GM19324 (cell line): ENCODE measurements around the gene GSN.

Experiments used
- ATAC-seq: cut with Tn5 transposase; IDR thresholded peaks from one replicate; pipeline ENCODE4 v1.9.1; 2021; ENCODE audit warnings: mild to moderate bottlenecking, moderate library complexity; ENCODE audit not compliant: unreplicated experiment, low FRiP score

The GSN gene

DNA sequence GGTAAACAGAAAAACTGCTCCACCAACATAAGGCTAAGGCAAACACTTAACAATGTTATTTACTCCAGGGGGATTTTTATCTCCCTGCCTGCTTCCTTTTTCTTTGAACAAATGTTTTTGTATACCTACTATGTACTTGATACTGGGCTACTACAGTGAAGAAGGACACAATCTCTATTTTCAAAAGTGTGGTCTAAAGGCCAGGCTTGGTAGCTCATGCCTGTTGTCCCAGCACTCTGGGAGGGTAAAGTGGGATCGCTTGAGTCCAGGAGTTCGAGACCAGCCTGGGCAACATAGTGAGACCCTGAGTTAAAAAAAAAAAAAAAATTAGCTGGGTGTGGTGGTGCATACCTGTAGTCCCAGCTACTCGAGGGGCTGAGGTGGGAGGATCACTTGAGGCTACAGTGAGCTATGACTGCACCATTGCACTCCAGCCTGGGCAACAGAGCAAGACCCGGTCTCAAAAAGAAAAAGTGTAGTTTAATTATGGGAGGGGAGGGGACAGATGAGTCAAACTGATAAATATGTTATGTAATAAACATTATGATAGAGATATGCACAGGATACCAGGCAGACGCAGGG is 98.7 kb downstream of the GSN start:
- ATAC-seq: no peak

DNA sequence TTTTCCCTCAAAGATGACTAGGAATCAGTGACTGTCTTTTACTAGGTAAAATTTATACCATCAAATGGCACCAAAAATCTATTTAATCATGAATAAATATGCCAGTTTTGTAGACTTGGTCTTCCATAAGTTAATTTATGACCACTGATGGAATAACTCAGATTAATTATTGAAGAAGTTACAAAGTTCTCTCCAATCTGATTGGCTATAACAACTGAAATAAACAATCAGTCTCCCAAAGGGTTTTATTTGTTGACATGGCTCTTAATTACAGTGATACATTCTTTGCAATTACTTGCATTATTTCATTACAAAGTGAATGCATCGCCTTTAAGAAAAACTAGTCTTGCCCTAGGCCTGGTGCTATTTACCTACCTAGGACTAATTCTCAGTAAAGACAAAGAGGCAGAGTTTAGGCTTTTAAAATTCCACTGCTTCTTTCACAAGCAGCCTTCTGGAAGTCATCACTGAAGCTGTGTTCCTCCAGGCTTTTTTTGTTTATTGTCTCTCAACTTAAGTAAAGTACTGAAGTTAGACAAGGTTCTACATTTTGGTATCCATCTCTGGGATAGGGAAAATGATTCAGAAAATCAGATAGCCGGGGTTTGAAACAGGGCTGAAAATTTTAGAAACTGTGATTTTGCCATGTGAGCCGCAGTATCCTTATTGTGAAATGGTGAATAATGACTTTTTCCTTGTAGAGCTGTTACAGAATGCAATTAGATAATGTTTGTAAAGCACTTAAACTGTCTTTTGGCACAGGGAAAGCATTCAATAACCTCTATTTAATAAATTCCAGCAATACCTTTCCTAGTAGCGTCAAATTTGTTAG is 99.6 kb downstream of the GSN start:
- no peak for ATAC-seq

DNA sequence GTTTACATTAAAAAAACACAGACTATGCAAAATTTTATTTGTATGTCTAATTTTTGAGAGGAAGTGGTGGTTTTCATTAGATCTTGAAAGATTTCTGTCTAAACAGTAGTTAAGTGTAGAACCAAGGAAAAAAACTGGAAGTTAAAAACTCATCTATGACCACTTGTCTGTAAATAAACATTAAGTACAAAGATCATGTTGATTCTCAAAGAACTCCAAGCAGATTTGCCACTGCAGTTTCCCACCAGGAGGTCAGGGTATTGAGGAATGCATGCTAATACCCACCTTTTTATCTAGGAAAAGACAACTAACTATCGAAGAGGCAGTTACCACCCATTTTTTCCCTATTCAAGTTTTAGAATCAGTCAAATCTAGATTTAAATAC is 100.2 kb downstream of the GSN start:
- no peak for ATAC-seq

DNA sequence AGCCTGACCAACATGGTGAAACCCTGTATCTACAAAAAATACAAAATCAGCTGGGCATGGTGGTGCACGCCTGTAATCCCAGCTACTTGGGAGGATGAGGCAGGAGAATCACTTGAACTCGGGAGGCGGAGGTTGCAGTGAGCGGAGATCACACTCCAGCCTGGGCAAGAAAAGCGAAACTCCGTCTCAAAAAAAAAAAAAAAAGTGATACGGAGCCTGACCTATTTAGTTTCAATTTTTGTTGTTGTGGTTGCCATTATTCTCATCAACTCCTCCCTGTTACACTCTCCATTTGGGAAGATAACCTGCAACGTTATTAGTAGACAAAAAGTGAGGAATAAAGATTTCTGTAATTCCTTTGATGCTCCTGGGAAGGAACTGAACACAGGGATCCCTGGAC is 100.8 kb downstream of the GSN start:
- ATAC-seq: no peak

DNA sequence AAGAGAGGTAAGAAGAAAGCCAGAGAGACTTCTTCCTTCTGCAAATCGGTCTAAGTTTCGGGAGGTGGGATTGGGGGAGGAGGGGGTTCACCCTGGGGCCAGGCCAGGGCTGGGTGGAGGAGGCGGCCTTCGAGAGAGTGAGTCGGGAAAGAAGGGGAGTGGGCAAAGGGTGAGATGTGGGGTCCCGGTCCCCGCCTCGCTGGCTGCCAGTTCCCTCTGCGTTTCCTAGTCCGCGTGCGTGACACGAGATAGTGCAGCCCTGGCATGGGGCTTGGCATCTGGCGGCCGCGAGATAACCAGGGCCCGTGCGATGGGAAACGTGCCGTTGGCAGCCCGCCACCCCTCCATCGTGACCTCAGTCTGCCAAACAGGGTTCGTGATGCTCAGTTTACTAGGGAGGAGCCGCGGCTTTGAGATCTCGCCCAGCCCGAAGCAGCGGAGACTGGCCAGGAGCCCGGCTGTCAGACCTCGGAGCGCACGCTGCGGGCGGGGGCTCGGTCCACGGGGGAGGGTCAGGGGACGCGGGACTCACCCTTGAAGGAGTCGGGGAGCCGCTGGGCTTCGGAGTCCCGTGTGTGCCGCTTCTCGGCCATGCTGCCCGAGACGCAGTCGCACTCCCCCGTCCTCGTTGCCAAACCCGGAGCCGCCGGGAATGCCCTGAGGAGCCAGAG is 101.8 kb downstream of the GSN start, which contains the start of gene STOM:
TSS of gene STOM (minus strand) at position 656 of the 671 bp plus-strand sequence. CDS start at position 593, 63 bp downstream.
- ATAC-seq: peak; percentile 60

DNA sequence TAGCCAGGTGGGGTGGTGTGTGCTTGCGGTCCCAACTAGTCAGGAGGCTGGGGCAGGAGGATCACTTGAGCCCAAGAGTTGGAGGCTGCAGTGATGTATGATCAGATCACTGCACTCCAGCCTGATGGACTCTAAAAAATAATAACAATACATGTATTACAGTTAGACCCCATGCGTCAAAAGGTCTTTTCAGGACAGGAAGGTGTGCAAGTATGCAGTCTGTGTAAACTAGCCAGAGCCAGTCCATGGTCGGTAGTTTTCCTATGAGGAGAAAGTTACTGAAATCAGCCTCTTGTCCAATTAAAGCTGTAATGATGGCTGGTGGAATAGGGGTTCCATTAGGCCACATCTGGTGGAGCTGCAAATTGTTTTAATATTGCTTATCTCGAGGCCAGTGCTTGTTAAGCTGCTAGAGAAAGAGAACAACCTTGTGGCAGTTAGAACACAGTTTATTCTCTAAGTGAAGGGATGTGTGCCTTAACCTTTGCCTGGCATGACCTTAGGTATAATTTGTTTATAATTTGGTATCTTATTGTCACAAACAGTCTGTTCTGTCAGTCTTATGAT is 103.6 kb downstream of the GSN start:
- no peak for ATAC-seq

DNA sequence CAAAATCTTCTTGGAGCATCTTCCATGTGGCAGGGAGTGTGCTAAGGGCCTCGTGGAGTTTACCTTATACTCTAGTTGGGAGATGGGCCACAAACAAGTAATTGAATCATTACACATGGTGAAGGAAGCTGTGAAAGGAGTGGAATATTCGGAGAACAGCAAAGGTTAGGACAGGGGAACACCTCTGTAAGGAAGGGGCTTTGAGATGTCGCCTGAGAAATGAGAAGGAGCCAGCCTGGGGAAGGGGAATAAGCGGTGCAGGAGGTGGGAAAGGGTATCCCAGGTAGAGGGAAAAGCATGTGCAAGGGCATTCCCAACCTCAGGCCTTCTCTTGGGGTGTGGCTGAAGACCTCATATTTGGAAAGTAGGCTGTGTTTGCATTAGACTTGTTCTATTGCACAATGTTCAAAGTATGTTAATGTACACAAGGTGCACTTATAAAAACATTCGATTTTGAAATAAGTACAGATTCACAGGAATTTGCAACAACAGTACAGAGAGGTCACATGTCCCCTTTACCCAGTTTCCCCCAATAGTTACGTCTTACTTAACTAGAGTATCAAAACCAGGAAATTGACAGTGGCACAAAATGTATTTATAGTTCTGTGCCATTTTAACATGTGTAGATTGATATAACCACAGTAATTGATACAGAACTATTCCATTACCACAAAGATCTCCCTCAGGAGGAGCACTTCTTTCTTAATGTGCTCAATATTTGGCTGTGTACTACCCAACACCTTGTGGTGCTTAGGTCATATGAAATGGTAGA is 104.5 kb downstream of the GSN start:
- no peak for ATAC-seq

DNA sequence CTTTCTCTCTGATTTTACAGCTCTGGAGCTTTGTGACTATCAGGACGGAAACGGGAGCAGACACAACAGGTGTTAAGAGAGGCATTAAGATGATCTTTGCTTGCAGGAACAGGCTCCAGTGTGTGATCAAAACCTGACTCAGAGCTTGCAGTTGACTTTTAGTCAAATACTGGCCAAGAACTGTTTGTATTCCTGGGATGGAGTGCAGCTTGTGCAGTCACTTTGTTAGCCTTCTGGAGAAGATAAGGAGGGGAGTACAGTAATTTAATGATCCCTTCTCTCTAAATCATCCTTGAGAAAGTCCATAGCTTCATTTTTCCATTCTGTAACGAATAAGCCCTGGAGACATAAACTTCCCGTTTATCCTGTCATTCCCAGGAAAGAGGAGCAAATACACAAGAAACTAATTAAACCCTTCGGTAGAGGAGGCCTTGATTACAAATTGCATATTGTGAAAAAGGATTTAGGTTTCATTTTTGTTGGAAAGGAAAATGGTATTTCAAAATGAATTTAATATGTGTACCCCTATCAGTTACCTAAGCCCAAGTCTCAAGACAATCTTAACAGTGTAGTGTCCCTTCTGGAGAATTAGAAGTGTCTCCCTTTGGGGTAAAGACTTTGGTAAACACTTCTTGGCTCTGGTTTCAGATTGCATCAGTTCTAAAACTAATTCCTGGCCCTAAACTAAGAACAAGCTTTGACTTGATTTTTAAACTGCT is 105.2 kb downstream of the GSN start:
- no peak for ATAC-seq

DNA sequence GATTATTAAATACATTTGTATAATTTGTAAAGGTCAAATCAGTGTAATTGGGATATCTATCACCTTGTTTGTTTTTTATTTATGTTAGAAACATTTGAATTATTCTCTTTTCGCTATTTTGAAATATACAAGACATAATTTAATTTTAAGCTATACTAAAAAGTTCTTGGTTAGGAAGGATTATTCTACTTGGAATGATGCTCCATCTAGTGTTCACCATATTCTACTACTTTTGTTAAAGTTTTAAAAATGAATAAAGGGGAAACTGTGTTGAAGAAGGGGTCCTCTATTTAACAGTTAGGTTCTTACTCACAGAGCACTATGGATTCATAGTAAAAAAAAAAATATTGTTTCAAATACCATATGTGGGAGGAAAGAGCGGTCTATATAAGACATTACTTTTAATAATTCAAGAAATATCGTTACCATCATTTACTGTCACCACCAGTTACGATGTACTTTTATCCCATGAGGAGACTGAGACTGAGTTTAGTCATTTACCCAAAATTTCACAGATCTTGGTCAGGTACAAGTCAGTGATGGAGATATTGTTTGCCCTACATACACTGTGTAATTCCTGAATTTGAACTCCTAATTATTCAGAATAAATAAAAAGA is 108.4 kb downstream of the GSN start:
- no peak for ATAC-seq

DNA sequence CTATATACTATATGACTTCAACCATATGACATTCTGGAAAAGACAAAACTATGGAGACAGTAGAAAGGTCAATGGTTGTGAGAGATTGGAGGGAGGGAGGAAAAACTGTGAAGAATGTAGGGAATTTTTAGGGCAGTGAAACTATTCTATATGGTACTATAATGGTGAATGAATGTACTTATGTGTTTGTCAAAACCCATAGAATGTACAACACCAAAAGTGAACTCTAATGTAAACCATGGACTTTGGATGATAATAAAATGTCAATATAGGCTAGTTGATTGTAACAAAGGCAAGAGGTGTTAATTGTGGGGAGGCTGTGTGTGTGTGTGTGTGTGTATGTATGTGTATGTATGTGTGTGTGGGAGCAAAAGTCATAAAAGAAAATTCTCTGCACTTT is 112.9 kb downstream of the GSN start:
- ATAC-seq: no peak
